Transverse colon (tissue), 4 donors: Measurements from ENCODE around the gene SLC15A5.

ENCODE experiments used
- EP300 ChIP-seq: sonication (generic); formaldehyde crosslinking; IDR thresholded peaks from one replicate; pipeline ENCODE4 v1.6.1; 2017; ENCODE audit warnings: antibody characterized with exemption, low read depth
- POLR2A ChIP-seq: fragments of 450-650 bp; IDR thresholded peaks from one replicate; pipeline ENCODE4 v1.6.1; 2016; ENCODE audit warnings: antibody characterized with exemption, mild to moderate bottlenecking, moderate library complexity
- POLR2AphosphoS5 ChIP-seq, 3 donors: sonication (generic); formaldehyde crosslinking; IDR thresholded peaks; one replicate each; pipeline ENCODE4 v1.6.1; 2016; ENCODE audit warnings: antibody characterized with exemption in 3 of 3
- TF ChIP-seq, protein P1 (sequence below), 5 experiments: fragments of 200-600 bp in 3 of 5; fragments of 450-650 bp in 2 of 5; sonication (generic) in 3 of 5; IDR thresholded peaks; 1 replicate in 2 of 5; 2 replicates in 3 of 5; pipeline ENCODE4 v1.5.1; 2016 to 2017; ENCODE audit warnings: antibody characterized with exemption in 5 of 5, inconsistent platforms in 3 of 5, mild to moderate bottlenecking in 2 of 5, moderate library complexity in 1 of 5

DNA sequence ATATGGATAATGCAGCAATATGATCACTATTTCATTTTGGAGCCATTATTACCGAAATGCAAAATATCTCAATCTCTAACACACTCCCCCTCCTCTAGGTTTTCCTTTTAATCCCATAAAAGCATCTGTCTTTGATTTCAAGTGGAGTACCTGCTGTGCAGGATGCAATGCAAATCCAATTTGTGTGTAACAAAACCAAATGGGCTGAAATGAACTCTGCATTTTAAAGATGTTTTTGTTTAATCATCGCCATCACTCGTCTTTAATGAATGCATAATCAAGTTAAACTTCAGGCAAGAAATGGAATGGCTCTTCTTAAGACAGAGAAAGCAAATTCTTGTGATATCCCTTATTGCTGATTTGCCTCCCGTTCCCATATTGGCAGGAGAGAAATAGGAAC is 114.3 kb downstream of the SLC15A5 start:
- no peak for TF ChIP-seq POLR2AphosphoS5 (IDR thresholded peaks at IDR 0.05)
- TF ChIP-seq POLR2A = no peak
- TF ChIP-seq, protein P1, sequence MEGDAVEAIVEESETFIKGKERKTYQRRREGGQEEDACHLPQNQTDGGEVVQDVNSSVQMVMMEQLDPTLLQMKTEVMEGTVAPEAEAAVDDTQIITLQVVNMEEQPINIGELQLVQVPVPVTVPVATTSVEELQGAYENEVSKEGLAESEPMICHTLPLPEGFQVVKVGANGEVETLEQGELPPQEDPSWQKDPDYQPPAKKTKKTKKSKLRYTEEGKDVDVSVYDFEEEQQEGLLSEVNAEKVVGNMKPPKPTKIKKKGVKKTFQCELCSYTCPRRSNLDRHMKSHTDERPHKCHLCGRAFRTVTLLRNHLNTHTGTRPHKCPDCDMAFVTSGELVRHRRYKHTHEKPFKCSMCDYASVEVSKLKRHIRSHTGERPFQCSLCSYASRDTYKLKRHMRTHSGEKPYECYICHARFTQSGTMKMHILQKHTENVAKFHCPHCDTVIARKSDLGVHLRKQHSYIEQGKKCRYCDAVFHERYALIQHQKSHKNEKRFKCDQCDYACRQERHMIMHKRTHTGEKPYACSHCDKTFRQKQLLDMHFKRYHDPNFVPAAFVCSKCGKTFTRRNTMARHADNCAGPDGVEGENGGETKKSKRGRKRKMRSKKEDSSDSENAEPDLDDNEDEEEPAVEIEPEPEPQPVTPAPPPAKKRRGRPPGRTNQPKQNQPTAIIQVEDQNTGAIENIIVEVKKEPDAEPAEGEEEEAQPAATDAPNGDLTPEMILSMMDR (IDR thresholded peaks at IDR 0.05) = no peak
- no peak for TF ChIP-seq EP300
